GM19452 (cell line): Measurements from ENCODE around the gene SMYD3.

Source experiments
- ATAC-seq: cut with Tn5 transposase; IDR thresholded peaks from one replicate; pipeline ENCODE4 v1.9.1; 2021; ENCODE audit not compliant: unreplicated experiment

The SMYD3 gene

GRCh38 chr1:246418565-246419312 is 88.3 kb downstream of the SMYD3 start:
- ATAC-seq = no peak

GRCh38 chr1:246417813-246418564 is 89.1 kb downstream of the SMYD3 start:
- no peak for ATAC-seq

GRCh38 chr1:246417152-246417812 is 89.8 kb downstream of the SMYD3 start:
- no peak for ATAC-seq

- ATAC-seq = no peak
Observed at GRCh38 chr1:246416261-246416660, 90.8 kb downstream of the SMYD3 start.

GRCh38 chr1:246415028-246415427 is 92.1 kb downstream of the SMYD3 start:
- ATAC-seq = no peak

GRCh38 chr1:246413430-246413829 is 93.6 kb downstream of the SMYD3 start:
- ATAC-seq = no peak

GRCh38 chr1:246404078-246404477 is 103.0 kb downstream of the SMYD3 start:
- ATAC-seq = no peak

GRCh38 chr1:246398126-246398813 is 108.8 kb downstream of the SMYD3 start:
- ATAC-seq = no peak

GRCh38 chr1:246397046-246397445 is 110.0 kb downstream of the SMYD3 start:
- no peak for ATAC-seq

GRCh38 chr1:246396322-246396721 is 110.8 kb downstream of the SMYD3 start:
- no peak for ATAC-seq

- ATAC-seq = no peak
Observed at GRCh38 chr1:246394121-246394520, 113.0 kb downstream of the SMYD3 start.

GRCh38 chr1:246390855-246391254 is 116.2 kb downstream of the SMYD3 start:
- ATAC-seq = no peak

- ATAC-seq = no peak
Observed at GRCh38 chr1:246384616-246385015, 122.5 kb downstream of the SMYD3 start.

GRCh38 chr1:246383791-246384190 is 123.3 kb downstream of the SMYD3 start:
- ATAC-seq = no peak

- ATAC-seq = no peak
Observed at GRCh38 chr1:246383239-246383589, 123.9 kb downstream of the SMYD3 start.

GRCh38 chr1:246382589-246383238 is 124.4 kb downstream of the SMYD3 start:
- no peak for ATAC-seq

GRCh38 chr1:246381452-246381851 is 125.6 kb downstream of the SMYD3 start:
- ATAC-seq = no peak

- ATAC-seq = no peak
Observed at GRCh38 chr1:246377625-246378153, 129.4 kb downstream of the SMYD3 start.

GRCh38 chr1:246373828-246374569 is 133.1 kb downstream of the SMYD3 start:
- no peak for ATAC-seq

- ATAC-seq = no peak
Observed at GRCh38 chr1:246372559-246372958, 134.5 kb downstream of the SMYD3 start.
